CD14-positive monocyte (primary cell): Measurements from ENCODE around the gene HMCN1. TPM values are rescaled to one million over a fixed set of nuclear protein-coding genes. Genes with fewer than 3 reads are reported as not detected.

ENCODE experiments used
- DNase-seq, 3 donors: peaks; one replicate each; pipeline ENCODE4 v3.0.0-alpha.2; 2011 to 2022
- H2AFZ ChIP-seq: 2 replicates; pipeline ENCODE4 v1.6.0; 2012; ENCODE audit warnings: mild to moderate bottlenecking, low read depth, low read length, inconsistent platforms; ENCODE audit not compliant: insufficient read depth, poor library complexity, severe bottlenecking
- H3K27ac ChIP-seq, 2 donors: 1 replicate in 1 of 2; 2 replicates in 1 of 2; pipeline ENCODE4 v1.5.1; 2012 to 2013; ENCODE audit warnings: low read length in 2 of 2, control low read depth in 1 of 2, inconsistent platforms in 1 of 2, low read depth in 1 of 2, mild to moderate bottlenecking in 1 of 2
- H3K27me3 ChIP-seq, 2 donors: one replicate each; pipeline versions ENCODE4 v1.6.0 to v1.6.1; 2011 to 2013; ENCODE audit warnings: low read length in 2 of 2; ENCODE audit not compliant: control insufficient read depth in 2 of 2, insufficient read depth in 2 of 2
- H3K36me3 ChIP-seq, 2 donors: replicated peaks in 1 of 2; 1 replicate in 1 of 2; 2 replicates in 1 of 2; pipeline versions ENCODE4 v1.5.1 to v1.6.1; 2012 to 2013; ENCODE audit warnings: low read length in 2 of 2, control low read depth in 1 of 2, inconsistent platforms in 1 of 2, mild to moderate bottlenecking in 1 of 2; ENCODE audit not compliant: insufficient read depth in 2 of 2, control insufficient read depth in 1 of 2
- H3K4me1 ChIP-seq, 2 donors: 1 replicate in 1 of 2; 2 replicates in 1 of 2; pipeline versions ENCODE4 v1.5.1 to v1.6.1; 2012 to 2013; ENCODE audit warnings: low read length in 2 of 2, control low read depth in 1 of 2, inconsistent platforms in 1 of 2, mild to moderate bottlenecking in 1 of 2, moderate library complexity in 1 of 2; ENCODE audit not compliant: insufficient read depth in 2 of 2, control insufficient read depth in 1 of 2
- H3K4me2 ChIP-seq: replicated peaks from 2 replicates; pipeline ENCODE3; 2012; ENCODE audit warnings: low read length, moderate library complexity, mild to moderate bottlenecking; ENCODE audit not compliant: poor library complexity, severe bottlenecking; ENCODE audit errors: extremely low read depth
- H3K4me3 ChIP-seq, 3 experiments: fragments of 200-600 bp in 1 of 3; sonication (generic) in 1 of 3; replicated peaks in 1 of 3; 1 replicate in 2 of 3; 2 replicates in 1 of 3; pipeline ENCODE4 v1.5.1; 2011 to 2013; ENCODE audit warnings: low read length in 3 of 3, mild to moderate bottlenecking in 3 of 3, control low read depth in 2 of 3, low read depth in 2 of 3, inconsistent platforms in 1 of 3, moderate library complexity in 1 of 3
- H3K79me2 ChIP-seq: 2 replicates; pipeline ENCODE4 v1.6.0; 2012; ENCODE audit warnings: mild to moderate bottlenecking, control low read depth, inconsistent platforms, low read length, moderate library complexity; ENCODE audit not compliant: insufficient read depth
- H3K9ac ChIP-seq: 2 replicates; pipeline ENCODE4 v1.6.0; 2017; ENCODE audit warnings: low read length, mild to moderate bottlenecking; ENCODE audit not compliant: insufficient read depth, poor library complexity, severe bottlenecking
- H3K9me3 ChIP-seq, 2 donors: replicated peaks in 1 of 2; 1 replicate in 1 of 2; 2 replicates in 1 of 2; pipeline versions ENCODE4 v1.5.1 to v1.6.1; 2012 to 2013; ENCODE audit warnings: low read length in 2 of 2, control low read depth in 1 of 2; ENCODE audit not compliant: control insufficient read depth in 1 of 2, insufficient read depth in 1 of 2
- H4K20me1 ChIP-seq: 2 replicates; pipeline ENCODE4 v1.6.0; 2012; ENCODE audit warnings: mild to moderate bottlenecking, low read length, control low read depth, moderate library complexity; ENCODE audit not compliant: insufficient read depth
- H3K27ac Mint-ChIP-seq, 7 donors: one replicate each; pipeline ENCODE4 v1.8.0; 2020; ENCODE audit warnings: mild to moderate bottlenecking in 7 of 7, mixed read lengths in 7 of 7, moderate library complexity in 6 of 7, inconsistent platforms in 2 of 7
- H3K27me3 Mint-ChIP-seq, 3 donors: one replicate each; pipeline ENCODE4 v1.8.0; 2021 to 2022; ENCODE audit warnings: low read depth in 3 of 3, mild to moderate bottlenecking in 3 of 3, mixed read lengths in 3 of 3, moderate library complexity in 3 of 3, inconsistent platforms in 1 of 3
- H3K36me3 Mint-ChIP-seq, 2 donors: one replicate each; pipeline ENCODE4 v1.8.0; 2020; ENCODE audit warnings: mixed read lengths in 2 of 2, inconsistent platforms in 1 of 2, mild to moderate bottlenecking in 1 of 2
- H3K4me1 Mint-ChIP-seq: one replicate; pipeline ENCODE4 v1.8.0; 2020; ENCODE audit warnings: mild to moderate bottlenecking, mixed read lengths
- H3K4me3 Mint-ChIP-seq, 2 donors: one replicate each; pipeline ENCODE4 v1.8.0; 2020; ENCODE audit warnings: mild to moderate bottlenecking in 2 of 2, mixed read lengths in 2 of 2, moderate library complexity in 1 of 2
- H3K9me3 Mint-ChIP-seq, 7 donors: one replicate each; pipeline ENCODE4 v1.8.0; 2020 to 2022; ENCODE audit warnings: mixed read lengths in 7 of 7, mild to moderate bottlenecking in 6 of 7, moderate library complexity in 6 of 7, inconsistent platforms in 2 of 7
- CTCF ChIP-seq: fragments of 200-600 bp; IDR thresholded peaks from one replicate; pipeline ENCODE4 v1.8.0; 2022; ENCODE audit warnings: antibody characterized with exemption, mild to moderate bottlenecking
- WGBS: methylation state at CpG from one replicate; pipeline ENCODE4 v1.1.5; 2013; ENCODE audit warnings: missing lambda C conversion rate; ENCODE audit not compliant: insufficient coverage; 5-methylcytosine and 5-hydroxymethylcytosine counted together
- intact Hi-C, 2 donors: fragments of 100-400 bp; cut with micrococcal nuclease; formaldehyde crosslinking; loops; one replicate each; pipeline versions ENCODE4 v1.15.0 to v1.15.1; 2023
- polyA plus RNA-seq, 3 donors: library from polyadenylated mRNA; depleted of rRNA in 1 of 3; unstranded in 2 of 3; stranded (reverse) in 1 of 3; fragments of 300-500 nt in 2 of 3; fragments of >200 nt in 1 of 3; fragmentation: Illumina TruSeq in 2 of 3; gene quantifications; 1 replicate in 2 of 3; 2 replicates in 1 of 3; pipeline ENCODE4 v1.2.3, GENCODE V29; 2012 to 2021

HMCN1 gene
- polyA plus RNA-seq, 3 donors, result not detected

GRCh38 chr1:185871627-185872150, 137.5 kb downstream of the HMCN1 start:
- Histone ChIP-seq H3K9ac (no peak overlapping the region), H2AFZ (no peak overlapping the region), H3K36me3 (no peaks in the 10 kb centered on the region), H3K79me2 (no peaks in the 10 kb centered on the region), H3K27me3 (no peaks in the 10 kb centered on the region), H3K27ac (no peak overlapping the region), H3K9me3 (no peaks in the 10 kb centered on the region), H3K4me3 (no peak overlapping the region), H4K20me1 (no peaks in the 10 kb centered on the region), H3K4me2 (no peak overlapping the region), H3K4me1 (no peaks in the 10 kb centered on the region)
- H3K9me3 Mint-ChIP-seq, result peaks cover 0 to 6% (median 0%) of the 10 kb centered on the region in 7 donors
- H3K27ac Mint-ChIP-seq, result no peak overlapping the region
- H3K4me3 Mint-ChIP-seq, result no peak overlapping the region
- no peak for DNase-seq
- H3K36me3 Mint-ChIP-seq, result no peaks in the 10 kb centered on the region
- 83% methylated on average over 1 of the region's 2 CpGs for WGBS
- intact Hi-C loops, result no loop called here
- no peaks in the 10 kb centered on the region for H3K4me1 Mint-ChIP-seq
- H3K27me3 Mint-ChIP-seq, result peaks cover 0 to 4% (median 0%) of the 10 kb centered on the region in 3 donors
- no peak for TF ChIP-seq CTCF

GRCh38 chr1:185874246-185874645, 140.1 kb downstream of the HMCN1 start:
- no peak overlapping the region for H3K27ac ChIP-seq
- no CpG with 5 or more reads among the region's 2 CpGs for WGBS
- Mint-ChIP-seq H3K27me3 (peaks cover 0 to 2% (median 0%) of the 10 kb centered on the region in 3 donors), H3K36me3 (no peaks in the 10 kb centered on the region), H3K4me3 (no peak overlapping the region), H3K27ac (no peak overlapping the region), H3K4me1 (no peaks in the 10 kb centered on the region), H3K9me3 (peaks cover 0 to 6% (median 0%) of the 10 kb centered on the region in 7 donors)
- no peak for TF ChIP-seq CTCF
- no peak overlapping the region for H2AFZ ChIP-seq
- H3K36me3 ChIP-seq, result no peaks in the 10 kb centered on the region
- no peaks in the 10 kb centered on the region for H3K9me3 ChIP-seq
- H3K9ac ChIP-seq, result no peak overlapping the region
- no peaks in the 10 kb centered on the region for H3K4me1 ChIP-seq
- H4K20me1 ChIP-seq, result no peaks in the 10 kb centered on the region
- H3K27me3 ChIP-seq, result no peaks in the 10 kb centered on the region
- intact Hi-C loops, result no loop called here
- H3K4me2 ChIP-seq, result no peak overlapping the region
- H3K4me3 ChIP-seq, result no peak overlapping the region
- DNase-seq, result no peak
- H3K79me2 ChIP-seq, result no peaks in the 10 kb centered on the region
